ENCODE results near the gene DTX1.

Gene DTX1

GRCh38 chr12:113087193-113087592 is 30.7 kb downstream of the DTX1 start:
- TF ChIP-seq ZNF394 (tag by site-specific recombination; IDR thresholded peaks at IDR 0.05; ENCODE audit: borderline replicate concordance) (no peak), ZBTB26 (tag by site-specific recombination; optimal IDR thresholded peaks at IDR 0.05) (no peak), TCF7L2 (IDR thresholded peaks at IDR 0.05; ENCODE audit: borderline replicate concordance, low read depth, low read length) (no peak), ZNF324 (tag by site-specific recombination; IDR thresholded peaks at IDR 0.05) (no peak), CTCF (tag by site-specific recombination; IDR thresholded peaks at IDR 0.05) (no peak), ZBTB8A (tag by site-specific recombination; IDR thresholded peaks at IDR 0.05) (no peak), ZNF350 (tag by site-specific recombination; IDR thresholded peaks at IDR 0.05) (no peak)
- POLR2A ChIA-PET, result no interaction called here
- Histone ChIP-seq H3K4me3 (ENCODE audit: low read depth, low read length) (no peak overlapping the region), H3K4me1 (ENCODE audit: control insufficient read depth, insufficient read depth, low read length) (no peaks in the 10 kb centered on the region), H3K9me3 (ENCODE audit: control insufficient read depth, insufficient read depth, low read depth, low read length) (no peaks in the 10 kb centered on the region), H3K36me3 (ENCODE audit: control insufficient read depth in 2 of 2, insufficient read depth in 1 of 2, low read length in 2 of 2) (no peaks in the 10 kb centered on the region), H3K27ac (ENCODE audit: extremely low read depth, low read depth, low read length) (no peak overlapping the region)
- CTCF ChIA-PET, result interaction anchor here (0.7 to 0.8 kb wide), 2 partner anchors 12 to 47 kb away, joined by 3 read pairs; no protein-coding TSS in a partner anchor

GRCh38 chr12:113088037-113088436 is 31.5 kb downstream of the DTX1 start:
- Histone ChIP-seq H3K27ac (ENCODE audit: extremely low read depth, low read depth, low read length) (no peak overlapping the region), H3K4me1 (ENCODE audit: control insufficient read depth, insufficient read depth, low read length) (no peaks in the 10 kb centered on the region), H3K4me3 (ENCODE audit: low read depth, low read length) (no peak overlapping the region), H3K9me3 (ENCODE audit: control insufficient read depth, insufficient read depth, low read depth, low read length) (no peaks in the 10 kb centered on the region), H3K36me3 (ENCODE audit: control insufficient read depth in 2 of 2, insufficient read depth in 1 of 2, low read length in 2 of 2) (no peaks in the 10 kb centered on the region)
- CTCF ChIA-PET, result interaction anchor here (0.6 kb wide), 1 partner anchor 67 kb away, joined by 3 read pairs; no protein-coding TSS in a partner anchor
- POLR2A ChIA-PET, result no interaction called here
- TF ChIP-seq ZBTB8A (tag by site-specific recombination; IDR thresholded peaks at IDR 0.05), result no peak
- TF ChIP-seq ZBTB17 (tag by site-specific recombination; IDR thresholded peaks at IDR 0.05), result peak; percentile 62
- TF ChIP-seq ZNF2 (tag by site-specific recombination; IDR thresholded peaks at IDR 0.05), result no peak
- TF ChIP-seq SCRT1 (tag by site-specific recombination; IDR thresholded peaks at IDR 0.05; ENCODE audit: borderline replicate concordance), result 0 out of 2 replicates have a peak, but pooled peaks have one; percentile 40
- 0 out of 2 replicates have a peak, but pooled peaks have one; percentile 45 for TF ChIP-seq SCRT2 (tag by site-specific recombination; IDR thresholded peaks at IDR 0.05)

GRCh38 chr12:113088971-113089756 is 32.6 kb downstream of the DTX1 start:
- Histone ChIP-seq H3K4me3 (ENCODE audit: low read depth, low read length) (no peak overlapping the region), H3K4me1 (ENCODE audit: control insufficient read depth, insufficient read depth, low read length) (no peaks in the 10 kb centered on the region), H3K36me3 (ENCODE audit: control insufficient read depth in 2 of 2, insufficient read depth in 1 of 2, low read length in 2 of 2) (no peaks in the 10 kb centered on the region), H3K27ac (ENCODE audit: extremely low read depth, low read depth, low read length) (no peak overlapping the region), H3K9me3 (ENCODE audit: control insufficient read depth, insufficient read depth, low read depth, low read length) (no peaks in the 10 kb centered on the region)
- ChIA-PET CTCF (interaction anchor here (0.7 kb wide), 1 partner anchor 13 kb away, joined by 3 read pairs; no protein-coding TSS in a partner anchor), POLR2A (interaction anchor here (0.5 kb wide), 1 partner anchor 150 kb away, joined by 5 read pairs; no protein-coding TSS in a partner anchor)
- TF ChIP-seq ZNF623 (tag by site-specific recombination; IDR thresholded peaks at IDR 0.05) (peak; percentile 93), ZNF600 (tag by site-specific recombination; IDR thresholded peaks at IDR 0.05) (no peak)

GRCh38 chr12:113089839-113090238 is 33.3 kb downstream of the DTX1 start:
- no peak overlapping the region for H3K27ac ChIP-seq (ENCODE audit: extremely low read depth, low read depth, low read length)
- no peaks in the 10 kb centered on the region for H3K36me3 ChIP-seq (ENCODE audit: control insufficient read depth in 2 of 2, insufficient read depth in 1 of 2, low read length in 2 of 2)
- H3K9me3 ChIP-seq (ENCODE audit: control insufficient read depth, insufficient read depth, low read depth, low read length), result no peaks in the 10 kb centered on the region
- TF ChIP-seq ZBTB17 (tag by site-specific recombination; IDR thresholded peaks at IDR 0.05), result 0 out of 2 replicates have a peak, but pooled peaks have one; percentile 37
- TF ChIP-seq ZNF23 (tag by site-specific recombination; IDR thresholded peaks at IDR 0.05; ENCODE audit: borderline replicate concordance), result peak; percentile 64; the same call in 1 of the 2 replicates
- TF ChIP-seq ZNF211 (tag by site-specific recombination; IDR thresholded peaks at IDR 0.05; ENCODE audit: low read depth), result no peak
- no peak for TF ChIP-seq TSHZ1 (tag by site-specific recombination; IDR thresholded peaks at IDR 0.05; ENCODE audit: borderline replicate concordance)
- no peak for TF ChIP-seq KLF1 (tag by site-specific recombination; IDR thresholded peaks at IDR 0.05)
- TF ChIP-seq ATF2 (tag by site-specific recombination; IDR thresholded peaks at IDR 0.05; ENCODE audit: low read depth), result no peak
- H3K4me3 ChIP-seq (ENCODE audit: low read depth, low read length), result no peak overlapping the region
- CTCF ChIA-PET, result interaction anchor here (1.2 kb wide), 1 partner anchor 41 kb away, joined by 3 read pairs; no protein-coding TSS in a partner anchor
- POLR2A ChIA-PET, result interaction anchor here (0.5 kb wide), 1 partner anchor 151 kb away, joined by 5 read pairs; no protein-coding TSS in a partner anchor
- no peaks in the 10 kb centered on the region for H3K4me1 ChIP-seq (ENCODE audit: control insufficient read depth, insufficient read depth, low read length)

All from HEK293 (cell line).